Measurements from ENCODE around the gene MYO9A. TPM values are rescaled to one million over a fixed set of nuclear protein-coding genes. Genes with fewer than 3 reads are reported as not detected.

MYO9A gene
- total RNA-seq, 1 donor from 2014 or later: 38.5 TPM

DNA sequence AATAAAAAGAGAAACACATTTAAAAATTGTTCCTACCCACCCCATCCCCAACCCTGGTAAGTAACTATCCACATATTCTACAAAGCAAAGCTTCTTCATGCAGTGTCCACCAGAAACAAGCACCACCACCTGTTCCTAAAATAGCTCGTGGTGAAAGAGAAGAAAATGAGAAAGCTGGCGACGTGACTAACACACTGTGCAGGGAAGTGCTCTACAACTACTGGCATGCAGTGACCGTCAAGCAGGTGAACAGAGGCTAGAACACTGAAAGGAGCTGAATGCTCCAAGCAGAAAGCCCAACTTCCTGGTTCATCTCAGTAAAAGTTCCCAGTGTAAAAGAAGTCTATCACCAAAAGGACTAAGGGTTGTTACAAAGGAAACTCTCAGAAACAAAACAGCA is 226.9 kb downstream of the MYO9A start:
- no peak overlapping the region for H3K27ac ChIP-seq

GRCh38 chr15:71889947-71890346 is 228.0 kb downstream of the MYO9A start:
- Histone ChIP-seq H3F3A (ENCODE audit: low read depth) (no peaks in the 10 kb centered on the region), H3K36me3 (no peaks in the 10 kb centered on the region), H2AFZ (replicated peaks) (no peak overlapping the region), H3K9ac (no peak overlapping the region), H3K4me1 (peaks cover 8% of the 10 kb centered on the region), H3K4me2 (no peak overlapping the region), H4K20me1 (ENCODE audit: low read depth) (no peaks in the 10 kb centered on the region), H3K9me3 (ENCODE audit: low read depth) (no peaks in the 10 kb centered on the region), H3K27me3 (no peaks in the 10 kb centered on the region), H3K79me2 (ENCODE audit: low read depth) (no peaks in the 10 kb centered on the region), H3K4me3 (no peak overlapping the region), H3K27ac (no peak overlapping the region)
- no peaks in the 10 kb centered on the region for H3K27me3 Mint-ChIP-seq (ENCODE audit: insufficient read depth, low read depth)
- peaks cover 7% of the 10 kb centered on the region for H3K4me1 Mint-ChIP-seq
- no peaks in the 10 kb centered on the region for H3K9me3 Mint-ChIP-seq
- no peak overlapping the region for H3K4me3 Mint-ChIP-seq
- peaks cover 14% of the 10 kb centered on the region for H3K36me3 Mint-ChIP-seq
- DNase-seq (ENCODE audit: low spot score): no peak
- TF ChIP-seq, protein P1, sequence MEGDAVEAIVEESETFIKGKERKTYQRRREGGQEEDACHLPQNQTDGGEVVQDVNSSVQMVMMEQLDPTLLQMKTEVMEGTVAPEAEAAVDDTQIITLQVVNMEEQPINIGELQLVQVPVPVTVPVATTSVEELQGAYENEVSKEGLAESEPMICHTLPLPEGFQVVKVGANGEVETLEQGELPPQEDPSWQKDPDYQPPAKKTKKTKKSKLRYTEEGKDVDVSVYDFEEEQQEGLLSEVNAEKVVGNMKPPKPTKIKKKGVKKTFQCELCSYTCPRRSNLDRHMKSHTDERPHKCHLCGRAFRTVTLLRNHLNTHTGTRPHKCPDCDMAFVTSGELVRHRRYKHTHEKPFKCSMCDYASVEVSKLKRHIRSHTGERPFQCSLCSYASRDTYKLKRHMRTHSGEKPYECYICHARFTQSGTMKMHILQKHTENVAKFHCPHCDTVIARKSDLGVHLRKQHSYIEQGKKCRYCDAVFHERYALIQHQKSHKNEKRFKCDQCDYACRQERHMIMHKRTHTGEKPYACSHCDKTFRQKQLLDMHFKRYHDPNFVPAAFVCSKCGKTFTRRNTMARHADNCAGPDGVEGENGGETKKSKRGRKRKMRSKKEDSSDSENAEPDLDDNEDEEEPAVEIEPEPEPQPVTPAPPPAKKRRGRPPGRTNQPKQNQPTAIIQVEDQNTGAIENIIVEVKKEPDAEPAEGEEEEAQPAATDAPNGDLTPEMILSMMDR (IDR thresholded peaks at IDR 0.05): no peak
- TF ChIP-seq EZH2phosphoT487 (IDR thresholded peaks at IDR 0.05) (no peak), EZH2 (IDR thresholded peaks at IDR 0.05) (no peak)
- H3K27ac Mint-ChIP-seq: no peak overlapping the region

More for the DNA sequence above, 226.9 kb downstream of the MYO9A start:
- Histone ChIP-seq H3F3A (ENCODE audit: low read depth) (no peaks in the 10 kb centered on the region), H3K27me3 (no peaks in the 10 kb centered on the region), H4K20me1 (ENCODE audit: low read depth) (no peaks in the 10 kb centered on the region), H3K4me1 (no peaks in the 10 kb centered on the region), H3K4me3 (no peak overlapping the region), H3K4me2 (no peak overlapping the region), H3K79me2 (ENCODE audit: low read depth) (no peaks in the 10 kb centered on the region), H3K9ac (no peak overlapping the region), H3K9me3 (ENCODE audit: low read depth) (no peaks in the 10 kb centered on the region), H3K36me3 (no peaks in the 10 kb centered on the region), H2AFZ (replicated peaks) (no peak overlapping the region)
- Mint-ChIP-seq H3K27ac (no peak overlapping the region), H3K4me3 (no peak overlapping the region), H3K27me3 (ENCODE audit: insufficient read depth, low read depth) (no peaks in the 10 kb centered on the region), H3K9me3 (no peaks in the 10 kb centered on the region), H3K4me1 (no peaks in the 10 kb centered on the region), H3K36me3 (peaks cover 14% of the 10 kb centered on the region)
- no peak for DNase-seq (ENCODE audit: low spot score)
- TF ChIP-seq, protein P1 (IDR thresholded peaks at IDR 0.05): no peak
- TF ChIP-seq EZH2 (IDR thresholded peaks at IDR 0.05): no peak
- TF ChIP-seq EZH2phosphoT487 (IDR thresholded peaks at IDR 0.05): no peak

GRCh38 chr15:71889385-71889784 is 228.6 kb downstream of the MYO9A start:
- no peak overlapping the region for H3K27ac ChIP-seq
- H3K4me1 ChIP-seq: peaks cover 8% of the 10 kb centered on the region
- no peak overlapping the region for H2AFZ ChIP-seq (replicated peaks)
- no peaks in the 10 kb centered on the region for H3K27me3 ChIP-seq
- TF ChIP-seq EZH2 (IDR thresholded peaks at IDR 0.05): no peak
- TF ChIP-seq, protein P1 (IDR thresholded peaks at IDR 0.05): no peak
- H3K27me3 Mint-ChIP-seq (ENCODE audit: insufficient read depth, low read depth): no peaks in the 10 kb centered on the region
- H3K9me3 ChIP-seq (ENCODE audit: low read depth): no peaks in the 10 kb centered on the region
- H3K4me1 Mint-ChIP-seq: peaks cover 7% of the 10 kb centered on the region
- peaks cover 14% of the 10 kb centered on the region for H3K36me3 Mint-ChIP-seq
- no peak overlapping the region for H3K27ac Mint-ChIP-seq
- no peaks in the 10 kb centered on the region for H3K36me3 ChIP-seq
- H3K4me2 ChIP-seq: no peak overlapping the region
- no peaks in the 10 kb centered on the region for H4K20me1 ChIP-seq (ENCODE audit: low read depth)
- H3K9me3 Mint-ChIP-seq: no peaks in the 10 kb centered on the region
- DNase-seq (ENCODE audit: low spot score): no peak
- no peaks in the 10 kb centered on the region for H3K79me2 ChIP-seq (ENCODE audit: low read depth)
- no peak overlapping the region for H3K4me3 ChIP-seq
- H3K9ac ChIP-seq: no peak overlapping the region
- H3K4me3 Mint-ChIP-seq: no peak overlapping the region
- no peaks in the 10 kb centered on the region for H3F3A ChIP-seq (ENCODE audit: low read depth)

All from neural progenitor cell (in vitro differentiated cells).